Sigmoid colon (tissue), 7 donors: ENCODE data around the gene FSCN2. TPM values are rescaled to one million over a fixed set of nuclear protein-coding genes. Genes with fewer than 3 reads are reported as not detected.
"Not testable (repeated sequence)": the region's sequence is repeated elsewhere in the genome, so short reads cannot be mapped to it uniquely, and the experiment has no call there.

Source experiments
- DNase-seq: peaks from one replicate; pipeline ENCODE4 v3.0.0-alpha.2; 2019
- H3K27ac ChIP-seq, 4 donors: fragments of 200-600 bp; sonication (generic); one replicate each; pipeline ENCODE4 v1.5.1; 2016 to 2019; ENCODE audit warnings: mild to moderate bottlenecking in 1 of 4
- H3K27me3 ChIP-seq, 3 donors: fragments of 200-600 bp; sonication (generic); one replicate each; pipeline ENCODE4 v1.5.1; 2019; ENCODE audit warnings: mild to moderate bottlenecking in 1 of 3
- H3K36me3 ChIP-seq, 4 donors: fragments of 200-600 bp; sonication (generic); one replicate each; pipeline ENCODE4 v1.5.1; 2016 to 2019
- H3K4me1 ChIP-seq, 4 donors: fragments of 200-600 bp; sonication (generic); one replicate each; pipeline ENCODE4 v1.5.1; 2017 to 2019
- H3K4me3 ChIP-seq, 4 donors: fragments of 200-600 bp; sonication (generic); one replicate each; pipeline ENCODE4 v1.5.1; 2017 to 2019; ENCODE audit warnings: mild to moderate bottlenecking in 2 of 4, moderate library complexity in 1 of 4
- H3K9me3 ChIP-seq, 4 donors: fragments of 200-600 bp in 3 of 4; sonication (generic) in 3 of 4; one replicate each; pipeline versions ENCODE4 v1.5.1 to v1.6.1; 2013 to 2019
- CTCF ChIP-seq, 4 experiments: fragments of 450-650 bp in 3 of 4; fragments of 200-600 bp in 1 of 4; IDR thresholded peaks; one replicate each; pipeline ENCODE4 v1.5.1; 2016 to 2019; ENCODE audit warnings: antibody characterized with exemption in 4 of 4, mild to moderate bottlenecking in 3 of 4, moderate library complexity in 2 of 4
- EP300 ChIP-seq, 4 donors: sonication (generic); formaldehyde crosslinking; IDR thresholded peaks; one replicate each; pipeline ENCODE4 v1.6.1; 2017; ENCODE audit warnings: antibody characterized with exemption in 4 of 4
- POLR2A ChIP-seq, 2 donors: fragments of 450-650 bp; IDR thresholded peaks; one replicate each; pipeline ENCODE4 v1.6.1; 2016; ENCODE audit warnings: antibody characterized with exemption in 2 of 2, mild to moderate bottlenecking in 2 of 2, moderate library complexity in 2 of 2
- POLR2AphosphoS5 ChIP-seq, 4 donors: sonication (generic); formaldehyde crosslinking; IDR thresholded peaks; one replicate each; pipeline ENCODE4 v1.6.1; 2017; ENCODE audit warnings: antibody characterized with exemption in 4 of 4
- WGBS, 2 donors: extraction: QIAGEN DNeasy Blood & Tissue Kit; methylation state at CpG; one replicate each; pipeline ENCODE4 v1.1.7; 2013; 5-methylcytosine and 5-hydroxymethylcytosine counted together
- intact Hi-C: fragments of 100-400 bp; cut with DNase I; formaldehyde crosslinking; loops from one replicate; pipeline ENCODE4 v1.15.1; 2023
- polyA plus RNA-seq, 3 donors: library from polyadenylated mRNA; stranded (reverse); fragments of 200-250 nt; gene quantifications; one replicate each; pipeline ENCODE4 v1.2.3, GENCODE V29; 2013
- total RNA-seq, 4 donors: library from RNA; depleted of rRNA; stranded (reverse); fragments of >200 nt; gene quantifications; one replicate each; pipeline ENCODE4 v1.1.0, GENCODE V29; 2016
- donor health status: healthy with polysubstance abuse.
- donor health status: Bipolar disorder and iron deficiency.
- donor health status: healthy.

The FSCN2 gene
- total and polyA plus RNA-seq, 7 donors = 0.33 to 2.3 (median 1.0) TPM; not detected in 3

- peaks cover 31 to 67% (median 66%) of the 10 kb centered on the region in 3 donors for H3K27me3 ChIP-seq
- H3K4me3 ChIP-seq = no peak overlapping the region
- DNase-seq = no peak
- H3K4me1 ChIP-seq = peaks cover 0 to 28% (median 22%) of the 10 kb centered on the region in 4 donors
- intact Hi-C loops = no loop called here
- H3K36me3 ChIP-seq = no peaks in the 10 kb centered on the region
- TF ChIP-seq EP300 (IDR thresholded peaks at IDR 0.05) (no peak), CTCF (IDR thresholded peaks at IDR 0.05) (no peak), POLR2A (IDR thresholded peaks at IDR 0.05) (no peak), POLR2AphosphoS5 (IDR thresholded peaks at IDR 0.05) (no peak)
- no peaks in the 10 kb centered on the region for H3K9me3 ChIP-seq
- no peak overlapping the region for H3K27ac ChIP-seq
- 70 to 86% methylated on average over 21 of the region's 21 CpGs for WGBS, 2 donors
Observed at GRCh38 chr17:81526662-81527571, 1.3 kb upstream of the FSCN2 start.

- 16 to 63% methylated on average over 20 of the region's 20 CpGs for WGBS, 2 donors
- H3K9me3 ChIP-seq = no peaks in the 10 kb centered on the region
- DNase-seq = no peak
- peaks cover 31 to 61% (median 60%) of the 10 kb centered on the region in 3 donors for H3K27me3 ChIP-seq
- no peaks in the 10 kb centered on the region for H3K36me3 ChIP-seq
- no peak for TF ChIP-seq POLR2AphosphoS5 (IDR thresholded peaks at IDR 0.05)
- TF ChIP-seq POLR2A (IDR thresholded peaks at IDR 0.05) = no peak
- no peak for TF ChIP-seq EP300 (IDR thresholded peaks at IDR 0.05)
- TF ChIP-seq CTCF (IDR thresholded peaks at IDR 0.05) = no peak
- no peak overlapping the region for H3K27ac ChIP-seq
- H3K4me1 ChIP-seq = peaks cover 0 to 22% (median 17%) of the 10 kb centered on the region in 4 donors
- H3K4me3 ChIP-seq = no peak overlapping the region
- intact Hi-C loops = no loop called here
Observed at GRCh38 chr17:81528384-81528650, 140 bp downstream of the FSCN2 start.

- Histone ChIP-seq H3K27me3 (peaks cover 28 to 59% (median 58%) of the 10 kb centered on the region in 3 donors), H3K4me3 (no peak overlapping the region), H3K9me3 (no peaks in the 10 kb centered on the region), H3K4me1 (peaks cover 0 to 17% (median 12%) of the 10 kb centered on the region in 4 donors), H3K27ac (no peak overlapping the region), H3K36me3 (no peaks in the 10 kb centered on the region)
- DNase-seq = no peak
- 33 to 87% methylated on average over 62 of the region's 62 CpGs for WGBS, 2 donors
- intact Hi-C loops = no loop called here
- no peak for TF ChIP-seq CTCF (IDR thresholded peaks at IDR 0.05)
- no peak for TF ChIP-seq EP300 (IDR thresholded peaks at IDR 0.05)
- TF ChIP-seq POLR2AphosphoS5 (IDR thresholded peaks at IDR 0.05) = no peak
- no peak for TF ChIP-seq POLR2A (IDR thresholded peaks at IDR 0.05)
Observed at GRCh38 chr17:81528651-81529436, 667 bp downstream of the FSCN2 start.

- TF ChIP-seq EP300 (IDR thresholded peaks at IDR 0.05) (no peak), POLR2A (IDR thresholded peaks at IDR 0.05) (no peak), POLR2AphosphoS5 (IDR thresholded peaks at IDR 0.05) (no peak), CTCF (IDR thresholded peaks at IDR 0.05) (no peak)
- H3K27me3 ChIP-seq = peaks cover 28 to 59% (median 58%) of the 10 kb centered on the region in 3 donors
- H3K4me3 ChIP-seq = no peak overlapping the region
- peaks cover 0 to 12% (median 9%) of the 10 kb centered on the region in 4 donors for H3K4me1 ChIP-seq
- intact Hi-C loops = no loop called here
- H3K9me3 ChIP-seq = no peaks in the 10 kb centered on the region
- H3K36me3 ChIP-seq = no peaks in the 10 kb centered on the region
- WGBS, 2 donors = 75 to 89% methylated on average over 6 of the region's 6 CpGs
- no peak for DNase-seq
- no peak overlapping the region for H3K27ac ChIP-seq
Observed at GRCh38 chr17:81529437-81529803, 1.2 kb downstream of the FSCN2 start.

- Histone ChIP-seq H3K4me1 (peaks cover 0 to 12% (median 9%) of the 10 kb centered on the region in 4 donors), H3K27me3 (peaks cover 26 to 58% (median 55%) of the 10 kb centered on the region in 3 donors)
- 80 to 90% methylated on average over 6 of the region's 6 CpGs for WGBS, 2 donors
- H3K27ac ChIP-seq, H3K36me3 ChIP-seq, intact Hi-C loops, DNase-seq, H3K4me3 ChIP-seq, H3K9me3 ChIP-seq: not testable (repeated sequence)
Observed at GRCh38 chr17:81531013-81531412, 2.8 kb downstream of the FSCN2 start.

GRCh38 chr17:81531998-81532404 is 3.8 kb downstream of the FSCN2 start:
- Histone ChIP-seq H3K27me3 (peaks cover 31 to 58% (median 55%) of the 10 kb centered on the region in 3 donors), H3K4me1 (peaks cover 0 to 19% (median 15%) of the 10 kb centered on the region in 4 donors)
- DNase-seq, H3K36me3 ChIP-seq, intact Hi-C loops, H3K4me3 ChIP-seq, H3K9me3 ChIP-seq, H3K27ac ChIP-seq: not testable (repeated sequence)
- 97 to 100% methylated on average over 3 of the region's 3 CpGs for WGBS, 2 donors
